WTC11 (cell line): ENCODE data around the gene TBC1D22B. TPM values are rescaled to one million over a fixed set of nuclear protein-coding genes. Genes with fewer than 3 reads are reported as not detected.
A peak's percentile ranks its signal among the peaks of the same experiment; 100 is the strongest.

Experiments used
- AFF4 ChIP-seq: sonication (generic); formaldehyde crosslinking; IDR thresholded peaks from 2 replicates; pipeline ENCODE4 v1.8.1; 2023; ENCODE audit warnings: mild to moderate bottlenecking, missing genetic modification reagents, borderline replicate concordance
- ATF6 ChIP-seq: sonication (generic); formaldehyde crosslinking; IDR thresholded peaks from 2 replicates; pipeline ENCODE4 v1.8.1; 2023; ENCODE audit warnings: mild to moderate bottlenecking, missing genetic modification reagents
- ELF4 ChIP-seq: sonication (generic); formaldehyde crosslinking; IDR thresholded peaks from 2 replicates; pipeline ENCODE4 v1.8.1; 2022; ENCODE audit warnings: low read depth, mild to moderate bottlenecking, moderate library complexity, missing genetic modification reagents
- EMX1 ChIP-seq: fragments of 250-450 bp; sonication (Bioruptor Pico); IDR thresholded peaks from 2 replicates; pipeline ENCODE4 v1.8.0; 2021; ENCODE audit warnings: mild to moderate bottlenecking
- FOXJ3 ChIP-seq: sonication (generic); formaldehyde crosslinking; IDR thresholded peaks from 2 replicates; pipeline ENCODE4 v1.9.0; 2021; ENCODE audit warnings: missing genetic modification reagents, mild to moderate bottlenecking, borderline replicate concordance
- GABPB1 ChIP-seq: sonication (generic); formaldehyde crosslinking; IDR thresholded peaks from 2 replicates; pipeline ENCODE4 v1.8.1; 2023; ENCODE audit warnings: mild to moderate bottlenecking, missing genetic modification reagents
- MXD4 ChIP-seq: fragments of 250-450 bp; sonication (Bioruptor Pico); IDR thresholded peaks from 2 replicates; pipeline ENCODE4 v1.8.0; 2021; ENCODE audit warnings: mild to moderate bottlenecking, moderate library complexity, borderline replicate concordance
- SOX15 ChIP-seq: fragments of 250-450 bp; sonication (Bioruptor Pico); IDR thresholded peaks from 2 replicates; pipeline ENCODE4 v1.9.0; 2021; ENCODE audit warnings: mild to moderate bottlenecking
- USF1 ChIP-seq: sonication (generic); formaldehyde crosslinking; IDR thresholded peaks from 2 replicates; pipeline ENCODE4 v1.8.0; 2022; ENCODE audit warnings: mild to moderate bottlenecking, missing genetic modification reagents
- ZNF232 ChIP-seq: sonication (generic); formaldehyde crosslinking; IDR thresholded peaks from 2 replicates; pipeline ENCODE4 v1.8.0; 2022; ENCODE audit warnings: mild to moderate bottlenecking, missing genetic modification reagents
- ZNF512 ChIP-seq: sonication (generic); formaldehyde crosslinking; IDR thresholded peaks from 2 replicates; pipeline ENCODE4 v1.8.1; 2022; ENCODE audit warnings: missing genetic modification reagents, borderline replicate concordance
- ZNF532 ChIP-seq: fragments of 250-450 bp; sonication (Bioruptor Pico); IDR thresholded peaks from 2 replicates; pipeline ENCODE4 v1.9.0; 2021; ENCODE audit warnings: mild to moderate bottlenecking, borderline replicate concordance
- total RNA-seq: library from RNA; stranded (reverse); gene quantifications from 3 replicates; pipeline ENCODE4 v1.2.3, GENCODE V29; 2021

The TBC1D22B gene
- total RNA-seq, 1 experiment from 2014 or later = 16.4 TPM

- TF ChIP-seq ZNF532 (CRISPR knock-in tag) (no peak), ATF6 (CRISPR knock-in tag) (no peak), AFF4 (no peak), ELF4 (CRISPR knock-in tag) (0 out of 2 replicates have a peak, but pooled peaks have one; percentile 19), MXD4 (CRISPR knock-in tag) (no peak), GABPB1 (no peak; the same call in 1 of the 2 replicates), ZNF232 (CRISPR knock-in tag) (peak; percentile 33; the same call in 1 of the 2 replicates), EMX1 (no peak), USF1 (CRISPR knock-in tag) (no peak), SOX15 (CRISPR knock-in tag) (no peak), ZNF512 (CRISPR knock-in tag) (no peak), FOXJ3 (CRISPR knock-in tag) (no peak)
Measured at GRCh38 chr6:37353761-37354525, 96.4 kb downstream of the TBC1D22B start, which contains the start of gene RNF8 (continued).
